C4-2B (cell line): ENCODE data around the gene DIO1.

Experiments
- CTCF ChIP-seq: fragments of 450-650 bp; conservative IDR thresholded peaks from 2 replicates; pipeline ENCODE4 v1.5.1; 2017; ENCODE audit warnings: mild to moderate bottlenecking
- ZFX ChIP-seq: fragments of 450-650 bp; IDR thresholded peaks from 2 replicates; pipeline ENCODE4 v1.6.1; 2017

GRCh38 chr1:53954128-53954527, 60.1 kb downstream of the DIO1 start:
- TF ChIP-seq CTCF: no peak
- TF ChIP-seq ZFX: no peak
